Skeletal muscle cell (primary cell): ENCODE data around the gene GAP43.

ENCODE experiments used
- DNase-seq: peaks from one replicate; pipeline ENCODE4 v3.0.0-alpha.2; 2010; ENCODE audit warnings: low read depth
- H3K4me3 ChIP-seq: 2 replicates; pipeline ENCODE4 v1.5.1; 2011; ENCODE audit warnings: low read depth, mild to moderate bottlenecking, control low read depth, low read length, moderate library complexity

Gene GAP43

DNA sequence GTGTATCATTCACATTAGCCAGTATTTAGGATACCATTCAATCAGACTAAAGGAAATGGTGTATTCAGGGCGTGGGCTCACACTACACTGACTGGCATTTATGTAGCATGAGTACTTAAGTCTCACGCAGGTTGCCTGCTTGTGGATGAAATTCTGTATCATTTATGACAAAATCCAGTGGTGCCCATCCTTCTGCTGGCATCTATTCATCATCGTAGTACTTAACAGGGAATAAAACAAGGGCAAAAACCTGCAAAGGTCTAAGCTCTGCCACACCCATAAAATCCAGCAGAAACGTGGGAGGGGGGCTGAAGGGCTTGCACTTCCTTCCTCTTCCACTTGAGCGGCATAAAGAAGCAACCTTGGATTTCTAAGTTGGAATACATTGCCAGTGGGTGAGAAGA lies 2.7 kb downstream of the GAP43 start:
- H3K4me3 ChIP-seq, result no peak overlapping the region
- DNase-seq, result no peak

DNA sequence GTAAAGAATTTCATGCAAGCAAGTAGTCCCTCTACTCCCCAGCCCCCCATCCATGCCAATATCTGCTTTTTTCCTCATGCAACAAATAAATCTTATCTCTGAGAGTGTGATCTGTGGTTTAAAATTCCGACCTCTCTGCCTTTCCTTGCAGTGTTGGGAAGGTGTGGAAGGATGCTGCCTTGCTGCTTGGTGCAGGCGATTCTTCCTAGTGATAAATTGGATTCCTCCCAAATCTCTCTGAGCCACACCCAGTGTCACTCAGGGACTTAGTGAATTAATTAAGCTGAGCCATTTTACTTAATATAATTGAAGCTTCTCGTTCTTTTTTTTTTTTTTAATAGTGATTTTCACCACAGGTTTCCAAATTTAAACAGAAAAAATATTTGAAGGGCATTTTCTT lies 3.4 kb downstream of the GAP43 start:
- DNase-seq, result no peak
- H3K4me3 ChIP-seq, result no peak overlapping the region

DNA sequence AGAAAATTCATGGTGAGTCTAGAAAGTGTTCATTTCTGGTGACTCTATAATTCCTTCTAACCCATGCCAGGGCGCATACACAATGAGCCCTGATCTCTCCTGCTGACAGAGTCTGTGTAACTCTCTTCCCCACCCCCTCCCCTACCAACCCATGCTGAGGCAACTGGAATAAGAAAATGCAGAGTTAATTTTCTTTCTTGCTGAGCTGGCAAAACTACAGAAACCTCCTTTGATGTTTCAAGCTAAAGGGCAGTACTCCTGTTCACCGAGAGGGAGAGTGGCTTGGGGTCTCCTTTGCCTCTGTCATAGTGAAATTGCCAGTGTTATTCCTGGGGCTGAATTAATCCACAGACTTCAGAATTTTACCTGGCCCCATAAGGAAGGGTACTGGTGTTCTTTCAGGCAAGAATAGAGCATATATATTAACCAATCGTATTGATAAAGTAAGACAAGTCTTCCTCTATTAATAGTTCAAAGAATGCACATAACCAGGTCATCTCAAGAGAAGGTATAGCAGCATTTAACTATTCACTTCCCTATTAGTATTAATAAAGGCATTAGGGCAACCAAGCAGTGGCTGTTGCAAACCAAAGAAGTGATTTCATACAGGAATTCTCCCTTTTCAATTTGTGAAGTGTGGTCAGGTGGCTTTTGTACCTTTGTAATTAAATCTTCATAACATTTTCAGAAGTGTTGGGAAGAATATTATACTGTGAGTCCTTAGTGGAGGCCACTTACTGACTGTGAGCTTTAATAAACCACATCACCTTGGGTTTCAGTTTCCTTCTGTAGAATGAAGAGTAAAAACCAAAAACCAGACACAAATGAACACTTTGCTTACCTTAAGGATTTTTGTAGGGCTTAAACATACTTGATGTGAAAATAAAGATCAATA lies 4.1 kb downstream of the GAP43 start:
- no peak overlapping the region for H3K4me3 ChIP-seq
- no peak for DNase-seq

DNA sequence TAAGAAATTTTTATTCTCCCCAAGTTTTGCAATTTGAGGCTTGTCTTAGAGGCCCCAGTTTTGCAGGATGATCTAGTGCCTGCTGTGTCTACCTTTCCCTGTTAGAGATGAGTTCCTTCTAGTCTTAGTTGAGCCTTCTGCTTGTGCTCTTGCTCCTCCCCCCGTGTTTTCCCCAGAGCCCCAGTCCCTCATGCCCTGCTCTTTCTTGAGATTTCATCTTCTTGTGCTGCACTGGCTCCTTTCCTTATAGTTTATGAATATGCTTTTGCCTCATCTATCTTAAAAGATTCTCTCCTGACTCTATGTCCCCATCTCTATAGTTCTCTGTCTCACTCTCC lies 4.7 kb downstream of the GAP43 start:
- no peak for DNase-seq
- no peak overlapping the region for H3K4me3 ChIP-seq

DNA sequence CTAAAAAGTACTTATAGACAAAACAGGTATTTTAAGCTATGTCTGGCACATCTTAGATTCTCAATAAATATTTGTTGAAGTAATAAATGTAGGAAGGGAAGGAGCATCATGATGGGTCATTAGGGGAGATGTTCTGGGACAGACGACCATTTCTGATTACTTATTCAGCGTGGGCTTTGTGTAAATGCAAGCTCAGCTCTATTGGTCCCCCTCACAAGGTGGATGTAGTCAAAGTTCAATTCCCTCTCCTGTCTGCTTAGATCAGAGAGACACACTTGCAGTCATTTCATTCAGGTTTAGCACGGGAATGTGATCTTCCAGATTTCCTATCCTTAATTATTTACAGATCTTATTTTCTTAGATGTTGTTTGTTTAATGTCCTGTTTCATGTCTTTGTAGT lies 7.5 kb downstream of the GAP43 start:
- H3K4me3 ChIP-seq, result no peak overlapping the region
- DNase-seq, result no peak

DNA sequence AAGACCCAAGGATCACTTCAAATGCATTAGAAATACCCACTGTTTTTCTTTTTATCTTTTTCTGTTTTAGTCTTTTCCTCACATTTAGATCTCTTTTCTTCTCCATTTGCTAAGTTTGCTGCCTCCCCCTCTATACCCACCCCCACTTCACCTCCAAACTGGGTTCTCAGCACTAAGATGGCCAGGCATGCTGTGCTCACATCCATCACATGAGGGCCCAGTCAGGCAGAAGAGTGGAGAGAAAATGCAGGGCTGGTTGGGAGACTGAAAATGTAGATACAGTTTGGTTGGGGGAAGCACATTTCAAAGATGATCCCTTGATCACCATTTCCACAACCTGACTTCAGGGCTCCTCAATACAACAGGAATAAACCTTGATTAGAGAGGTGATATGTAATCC lies 8.7 kb downstream of the GAP43 start:
- no peak overlapping the region for H3K4me3 ChIP-seq
- DNase-seq, result no peak

DNA sequence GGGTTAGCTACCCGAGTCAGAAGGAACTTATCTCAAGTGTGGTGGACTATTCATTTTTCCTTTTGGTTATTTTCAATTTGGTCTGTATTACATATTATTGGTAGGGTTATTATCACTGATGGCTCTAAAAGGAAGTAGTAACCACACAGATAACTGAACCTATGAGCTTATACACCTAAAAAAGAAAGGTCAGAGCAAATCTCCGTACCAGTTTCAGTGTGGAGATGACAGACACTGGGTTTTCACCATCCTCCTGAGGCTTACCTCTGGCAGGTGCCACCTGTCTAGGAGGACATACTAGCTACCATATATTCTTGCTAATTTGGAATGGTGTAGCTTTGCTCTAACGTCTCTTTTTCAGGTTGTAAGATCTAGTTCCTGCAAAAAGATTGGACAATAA lies 10.2 kb downstream of the GAP43 start:
- DNase-seq, result no peak
- H3K4me3 ChIP-seq, result no peak overlapping the region

DNA sequence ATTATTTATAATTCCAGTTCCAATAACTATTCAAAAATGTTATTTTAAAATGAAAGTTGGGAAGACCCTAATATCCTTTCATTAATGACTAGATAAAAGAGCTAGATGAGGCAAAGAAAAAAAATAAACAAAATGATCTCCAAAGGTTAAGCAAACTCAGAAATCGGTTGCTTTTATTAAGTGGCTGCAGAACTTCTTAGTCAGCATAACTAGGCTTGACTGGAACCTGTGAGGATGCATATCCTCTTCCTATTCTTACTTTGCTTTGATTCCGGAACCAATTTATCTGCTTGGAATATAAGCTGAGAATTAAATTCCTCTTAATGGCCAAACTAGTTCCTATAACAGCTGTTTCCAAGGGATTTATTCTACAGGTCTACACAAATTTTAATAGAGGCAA lies 10.7 kb downstream of the GAP43 start:
- no peak overlapping the region for H3K4me3 ChIP-seq
- DNase-seq, result no peak

DNA sequence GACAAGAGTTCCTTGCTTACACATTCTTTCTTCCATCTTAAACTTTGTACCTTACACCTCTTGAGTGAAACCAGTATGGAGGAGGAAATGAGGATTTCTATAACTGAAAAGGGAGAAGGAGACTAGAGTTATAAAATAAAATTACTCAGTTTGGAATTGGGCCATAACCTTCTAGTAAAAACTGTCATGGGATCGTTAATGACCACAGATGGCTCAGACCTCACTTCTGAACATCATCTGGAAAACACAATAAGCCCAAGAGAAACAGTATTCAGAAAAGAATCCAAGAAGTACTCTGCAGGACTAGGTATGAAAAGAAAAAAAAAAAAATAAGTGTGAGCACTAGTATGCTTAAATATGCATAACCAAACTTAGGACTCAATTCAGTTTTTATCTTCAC lies 12.1 kb downstream of the GAP43 start:
- DNase-seq, result no peak
- no peak overlapping the region for H3K4me3 ChIP-seq

DNA sequence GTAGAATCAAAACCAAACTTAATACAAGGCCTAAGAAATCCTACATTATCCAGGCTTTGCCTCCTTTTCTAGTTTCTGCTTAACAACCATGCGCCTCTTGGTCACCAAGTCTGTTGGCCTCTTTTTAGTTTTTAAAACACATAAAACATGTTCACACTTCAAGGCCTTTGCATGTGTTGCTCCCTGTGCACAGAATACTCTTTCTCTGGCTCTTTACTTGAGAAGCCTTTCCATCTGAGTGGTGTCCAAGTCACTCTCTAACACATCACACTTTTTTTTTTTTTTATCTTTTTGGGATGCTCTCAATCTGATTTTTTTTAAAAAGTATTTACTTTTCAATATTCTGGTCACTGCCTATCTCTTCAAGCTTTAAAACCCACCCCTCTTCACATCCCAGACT lies 14.9 kb downstream of the GAP43 start:
- DNase-seq, result no peak
- no peak overlapping the region for H3K4me3 ChIP-seq

DNA sequence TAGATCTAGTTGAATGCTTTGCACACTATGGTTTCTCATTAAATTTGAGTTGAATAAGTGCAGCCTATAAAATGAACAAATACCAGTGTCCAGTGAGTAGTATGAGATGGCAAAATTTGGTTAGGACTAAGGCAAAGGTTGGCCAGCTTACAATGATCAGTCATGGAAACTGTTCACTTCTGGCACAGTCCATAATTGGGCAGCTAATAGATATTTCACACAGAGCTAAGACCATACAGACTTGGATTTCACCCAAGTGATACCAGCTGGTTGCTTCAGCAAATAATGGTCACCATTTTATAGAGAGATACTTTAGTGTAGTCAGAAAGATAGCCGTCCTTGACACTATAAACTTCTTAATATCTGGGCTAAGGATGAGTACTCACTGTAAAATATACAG lies 15.7 kb downstream of the GAP43 start:
- H3K4me3 ChIP-seq, result no peak overlapping the region
- no peak for DNase-seq

DNA sequence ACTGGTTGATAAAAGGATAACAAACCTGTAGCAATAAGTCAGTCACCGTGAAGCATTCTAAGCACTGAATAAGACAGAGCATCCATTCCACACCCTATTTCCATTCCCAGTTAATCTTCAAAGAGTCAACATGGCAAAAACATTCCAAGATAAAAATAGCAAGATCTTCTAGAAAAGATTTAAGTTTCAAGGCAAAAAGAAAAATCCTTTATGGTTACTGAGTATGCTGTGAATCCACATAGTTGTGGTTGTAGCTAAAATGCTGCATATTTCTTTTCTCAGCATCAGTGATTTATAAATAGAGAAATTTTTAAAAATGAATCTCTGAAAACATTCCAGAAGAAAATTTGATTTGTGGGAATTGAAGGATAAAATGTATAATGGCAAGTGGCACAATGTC lies 21.1 kb downstream of the GAP43 start:
- DNase-seq, result no peak
- H3K4me3 ChIP-seq, result no peak overlapping the region

DNA sequence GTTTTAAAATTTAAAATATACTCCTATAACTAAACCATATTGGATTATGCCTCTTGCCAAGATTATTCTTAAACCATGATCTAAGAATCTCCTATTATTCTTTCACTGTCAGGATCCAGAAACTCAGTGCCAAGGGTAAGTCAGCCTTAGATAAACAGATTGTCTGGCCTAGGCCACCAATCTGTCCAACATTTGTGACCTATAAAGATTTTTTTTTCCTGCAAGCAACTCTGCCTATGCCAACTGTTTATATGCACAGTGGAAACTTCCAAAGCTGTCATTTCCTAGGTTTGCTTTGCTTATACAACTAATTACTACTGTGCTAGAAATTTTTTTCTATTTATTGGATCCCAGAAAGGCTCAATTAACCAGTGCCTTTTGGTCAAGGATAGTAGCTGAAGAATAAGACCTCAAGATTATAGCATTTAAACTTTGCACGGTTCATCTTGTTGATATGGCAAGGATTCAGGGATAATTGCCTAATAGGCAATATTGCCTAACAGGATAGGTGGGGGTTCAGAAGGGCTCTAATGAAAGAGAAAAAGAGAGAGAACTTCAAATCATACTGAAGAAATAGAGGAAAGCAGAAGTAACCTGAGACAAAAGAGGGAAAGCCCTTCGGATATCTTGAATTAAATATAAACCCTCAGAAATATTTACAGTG lies 22.8 kb downstream of the GAP43 start:
- DNase-seq, result no peak
- H3K4me3 ChIP-seq, result no peak overlapping the region

DNA sequence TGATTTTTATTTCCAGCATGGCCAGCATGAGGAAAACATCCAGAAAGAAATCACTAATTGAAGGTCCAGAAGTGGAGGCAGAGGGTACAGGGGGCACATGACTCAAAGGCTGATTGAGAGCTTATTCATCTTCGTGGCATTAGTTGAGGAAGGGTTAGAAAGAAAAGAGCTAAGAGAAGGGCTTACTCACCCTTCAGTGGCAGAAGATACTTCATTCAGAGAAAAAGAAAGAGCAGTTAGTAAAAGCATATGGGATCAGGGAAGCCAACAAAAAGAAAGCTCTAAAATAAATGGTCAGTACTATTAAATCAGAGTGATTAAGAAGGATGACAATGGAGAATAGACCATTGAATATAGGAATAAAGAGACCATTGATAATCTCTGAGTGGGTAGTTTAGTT lies 25.2 kb downstream of the GAP43 start:
- peak; percentile 21 for DNase-seq

DNA sequence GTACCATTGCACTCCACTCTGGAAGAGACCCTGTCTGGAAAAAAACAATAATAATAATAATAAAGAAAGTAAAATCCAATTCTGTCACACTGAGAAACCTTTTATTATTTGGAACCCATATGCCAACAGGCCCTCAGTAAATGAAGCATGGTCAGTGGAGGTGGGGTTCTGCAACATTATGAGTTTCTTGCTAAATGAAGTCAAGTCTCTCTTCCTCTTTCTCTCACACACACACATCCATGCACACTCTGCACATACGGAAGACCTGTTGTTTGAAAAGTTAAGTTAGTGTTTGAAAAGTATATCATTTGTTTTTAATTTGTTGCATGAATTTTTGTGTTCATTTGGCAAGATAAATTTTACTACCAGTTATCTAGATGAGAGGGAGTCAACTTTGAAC lies 27.8 kb downstream of the GAP43 start:
- no peak for DNase-seq

More for the DNA sequence above, 25.2 kb downstream of the GAP43 start:
- no peak overlapping the region for H3K4me3 ChIP-seq

DNA sequence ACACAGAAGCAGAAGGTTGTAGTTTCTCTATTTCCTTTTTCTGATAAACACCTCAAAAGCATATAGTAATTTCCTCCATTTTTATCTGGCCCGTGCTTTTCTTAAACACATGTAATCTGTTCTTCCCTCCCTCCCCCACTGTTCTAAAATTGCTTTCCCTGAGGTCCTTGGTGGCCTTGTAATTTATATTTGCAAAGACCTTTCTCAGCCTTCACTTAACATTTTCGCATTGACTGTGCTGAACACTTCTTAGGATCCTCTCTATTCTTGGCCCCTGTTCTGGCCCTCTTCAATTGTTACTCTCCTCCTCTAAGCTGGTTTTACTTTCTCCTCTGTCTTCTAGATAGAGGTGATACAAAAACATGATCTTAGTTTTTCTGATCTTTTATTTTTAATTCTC lies 28.3 kb downstream of the GAP43 start:
- no peak for DNase-seq
- H3K4me3 ChIP-seq, result no peak overlapping the region

More for the DNA sequence above, 27.8 kb downstream of the GAP43 start:
- H3K4me3 ChIP-seq, result no peak overlapping the region

DNA sequence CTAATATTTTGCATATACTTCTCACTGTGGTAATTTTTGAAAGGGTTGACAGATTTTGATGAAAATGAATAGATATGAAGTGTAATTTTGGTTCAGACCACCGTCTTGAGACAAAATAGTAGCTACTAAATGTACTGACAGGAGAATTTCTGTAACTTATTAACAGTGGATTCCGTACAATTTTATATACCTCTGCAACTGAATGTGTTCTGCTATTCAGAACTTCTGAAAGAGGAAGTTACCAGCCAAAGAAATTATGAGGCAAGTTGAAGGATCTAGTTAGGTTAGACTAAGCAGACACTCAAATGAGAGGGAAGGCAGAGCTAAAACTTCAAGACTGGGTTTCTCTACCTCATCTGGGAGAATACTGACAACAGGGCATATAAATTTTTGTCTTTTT lies 29.4 kb downstream of the GAP43 start:
- DNase-seq, result no peak

DNA sequence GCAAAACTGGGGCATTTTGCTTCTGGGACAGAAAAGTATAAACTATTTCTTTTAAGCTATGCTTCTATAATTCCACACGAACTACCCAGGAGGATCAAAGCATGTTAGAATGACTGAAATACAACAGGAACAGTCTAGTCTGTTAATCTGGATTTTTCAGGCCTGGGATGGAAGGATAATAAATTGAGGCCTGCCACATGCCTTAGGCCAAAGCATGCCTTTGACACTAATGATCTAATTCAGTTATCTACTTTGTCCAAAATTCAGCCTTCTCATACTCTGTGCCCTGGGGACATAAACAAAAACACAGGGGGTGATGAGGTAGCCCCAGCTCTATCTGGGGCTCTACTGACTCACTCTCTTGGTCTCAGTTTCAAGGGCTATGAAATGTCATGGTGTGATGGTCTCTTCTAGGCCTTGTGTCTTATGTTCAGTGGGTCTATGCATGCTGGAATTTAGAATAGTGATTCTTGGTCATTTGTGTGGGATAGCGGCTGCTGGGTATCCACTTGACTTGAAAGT lies 32.5 kb downstream of the GAP43 start:
- H3K4me3 ChIP-seq, result no peak overlapping the region
- no peak for DNase-seq

More for the DNA sequence above, 29.4 kb downstream of the GAP43 start:
- no peak overlapping the region for H3K4me3 ChIP-seq

DNA sequence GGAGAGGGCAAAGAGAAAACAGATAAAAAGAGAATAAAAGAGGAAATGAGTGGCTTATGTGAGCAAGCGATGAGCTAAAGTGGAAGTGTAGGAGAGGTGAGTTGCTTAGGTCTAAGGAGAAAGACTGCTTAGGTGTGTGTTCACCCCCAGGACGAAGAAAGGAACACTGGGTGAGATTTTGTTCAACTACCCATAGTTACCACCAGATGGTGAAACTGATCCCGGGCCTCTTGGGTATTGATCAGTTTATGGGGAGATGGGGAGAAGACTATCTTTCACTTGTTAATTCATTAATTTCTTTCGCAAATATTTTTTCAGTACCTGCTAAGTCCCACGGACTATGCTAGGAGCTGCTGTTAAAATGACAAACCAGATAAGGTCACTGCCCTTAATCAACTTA lies 33.9 kb downstream of the GAP43 start:
- DNase-seq, result no peak
- no peak overlapping the region for H3K4me3 ChIP-seq

DNA sequence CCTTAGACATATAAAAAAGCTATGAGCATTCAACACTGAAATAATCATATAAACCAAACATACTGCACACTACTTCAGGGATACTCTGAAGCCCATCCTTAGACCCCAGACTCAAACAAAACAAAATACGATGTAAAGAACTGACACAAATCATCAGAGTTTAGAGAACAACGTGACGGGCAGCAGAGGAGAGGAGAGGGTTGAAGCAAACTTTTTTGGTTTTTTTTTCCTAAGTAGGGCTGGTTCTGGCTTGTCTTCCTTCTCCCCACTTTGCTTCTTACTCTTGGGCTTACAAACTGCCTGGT lies 34.7 kb downstream of the GAP43 start:
- no peak for DNase-seq
- peak overlapping the region; percentile 40 for H3K4me3 ChIP-seq
